Hindlimb muscle (tissue), 1 donor: ENCODE results near the gene TP53I3. TPM values are rescaled to one million over a fixed set of nuclear protein-coding genes. Genes with fewer than 3 reads are reported as not detected.
"Not testable (repeated sequence)": the region's sequence is repeated elsewhere in the genome, so short reads cannot be mapped to it uniquely, and the experiment has no call there.

ENCODE experiments used
- DNase-seq: peaks from one replicate; pipeline ENCODE4 v3.0.0-alpha.2; 2013
- polyA plus RNA-seq: library from polyadenylated mRNA; unstranded; fragments of 120-200 nt; gene quantifications from one replicate; pipeline ENCODE4 v1.2.1, GENCODE V29; 2013; ENCODE audit not compliant: insufficient read length

Gene TP53I3
- polyA plus RNA-seq, 1 donor: 32.6 TPM

- not testable (repeated sequence) for DNase-seq
Measured at GRCh38 chr2:24100732-24101131, 16.1 kb upstream of the TP53I3 start.

DNA sequence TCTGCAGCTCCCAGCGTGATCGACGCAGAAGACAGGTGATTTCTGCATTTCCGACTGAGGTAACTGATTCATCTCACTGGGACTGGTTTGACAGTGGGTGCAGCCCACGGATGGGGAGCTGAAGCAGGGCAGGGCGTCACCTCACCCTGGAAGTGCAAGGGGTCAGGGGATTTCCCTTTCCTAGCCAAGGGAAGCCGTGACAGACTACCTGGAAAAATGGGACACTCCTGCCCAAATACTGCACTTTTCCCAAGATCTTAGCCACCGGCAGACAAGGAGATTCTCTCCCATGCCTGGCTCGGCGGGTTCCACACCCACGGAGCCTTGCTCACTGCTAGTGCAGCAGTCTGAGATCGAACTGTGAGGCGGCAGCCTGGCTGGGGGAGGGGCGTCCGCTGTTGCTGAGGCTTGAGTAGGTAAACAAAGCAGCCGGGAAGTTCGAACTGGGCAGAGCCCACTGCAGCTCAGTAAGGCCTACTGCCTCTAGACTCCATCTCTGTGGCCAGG lies 10.6 kb upstream of the TP53I3 start:
- not testable (repeated sequence) for DNase-seq

GRCh38 chr2:24093270-24093669 lies 8.6 kb upstream of the TP53I3 start:
- DNase-seq: not testable (repeated sequence)

GRCh38 chr2:24088821-24089359 lies 4.3 kb upstream of the TP53I3 start:
- no peak for DNase-seq

DNA sequence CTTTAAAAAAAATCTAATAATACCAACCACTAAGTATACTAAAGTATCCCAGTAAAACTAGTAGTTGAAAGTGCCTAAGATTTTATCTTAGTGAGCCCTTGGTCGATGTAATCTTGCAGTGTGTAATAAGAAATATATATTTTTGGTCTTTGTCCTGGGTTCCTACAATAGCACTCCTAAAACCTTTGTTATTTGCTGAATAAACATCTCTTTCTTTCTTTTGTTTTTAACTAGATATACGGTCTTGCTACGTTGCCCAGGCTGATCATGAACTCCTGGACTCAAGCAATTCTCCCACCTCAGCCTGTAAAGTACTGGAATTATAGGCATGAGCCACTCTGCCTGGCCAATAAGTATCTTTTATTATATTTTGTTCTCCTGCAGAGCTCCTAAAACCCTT lies 2.4 kb upstream of the TP53I3 start:
- DNase-seq: no peak

- no peak for DNase-seq
Measured at GRCh38 chr2:24086241-24086640, 1.6 kb upstream of the TP53I3 start.

GRCh38 chr2:24085200-24085489 lies 511 bp upstream of the TP53I3 start:
- DNase-seq: no peak

DNA sequence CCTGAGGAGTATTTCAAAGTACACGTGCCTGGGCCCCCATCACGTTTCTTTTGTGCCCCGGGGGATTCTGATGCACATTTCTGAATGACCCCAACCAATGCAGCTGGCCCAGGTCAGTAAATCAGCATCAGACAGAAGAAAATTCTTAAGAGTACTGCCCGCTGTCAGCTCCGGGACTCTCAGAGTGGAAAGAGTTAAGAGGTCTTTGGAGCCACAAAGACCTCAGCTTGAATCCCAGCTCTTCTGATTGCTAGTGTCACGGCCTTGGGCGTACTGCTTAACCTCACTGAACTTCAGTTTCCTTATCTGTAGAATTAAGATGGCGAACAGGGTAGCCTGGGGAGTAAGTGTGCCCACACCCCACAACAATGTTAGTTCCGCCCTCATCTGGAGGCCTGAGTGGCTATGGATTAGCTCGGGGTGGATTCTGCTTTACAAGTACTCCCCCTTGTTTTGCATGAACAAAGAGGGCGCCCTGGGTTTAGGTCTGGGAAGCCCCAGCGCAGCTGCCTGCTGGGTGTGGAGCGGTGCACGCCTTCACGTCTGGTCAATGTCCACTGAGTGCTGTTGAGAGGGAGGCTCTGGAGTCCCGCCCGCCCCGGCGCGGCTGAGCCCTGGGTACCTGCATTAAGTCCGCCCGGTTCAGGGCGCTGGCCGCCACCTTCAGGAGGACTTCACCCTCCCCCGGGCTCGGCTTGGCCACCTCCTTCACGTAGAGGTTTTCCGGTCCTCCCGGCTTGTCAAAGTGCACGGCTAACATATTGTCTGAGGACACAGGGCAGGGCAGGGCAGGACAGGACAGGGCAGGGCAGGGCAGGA lies 858 bp downstream of the TP53I3 start:
- peak; percentile 74 for DNase-seq

DNA sequence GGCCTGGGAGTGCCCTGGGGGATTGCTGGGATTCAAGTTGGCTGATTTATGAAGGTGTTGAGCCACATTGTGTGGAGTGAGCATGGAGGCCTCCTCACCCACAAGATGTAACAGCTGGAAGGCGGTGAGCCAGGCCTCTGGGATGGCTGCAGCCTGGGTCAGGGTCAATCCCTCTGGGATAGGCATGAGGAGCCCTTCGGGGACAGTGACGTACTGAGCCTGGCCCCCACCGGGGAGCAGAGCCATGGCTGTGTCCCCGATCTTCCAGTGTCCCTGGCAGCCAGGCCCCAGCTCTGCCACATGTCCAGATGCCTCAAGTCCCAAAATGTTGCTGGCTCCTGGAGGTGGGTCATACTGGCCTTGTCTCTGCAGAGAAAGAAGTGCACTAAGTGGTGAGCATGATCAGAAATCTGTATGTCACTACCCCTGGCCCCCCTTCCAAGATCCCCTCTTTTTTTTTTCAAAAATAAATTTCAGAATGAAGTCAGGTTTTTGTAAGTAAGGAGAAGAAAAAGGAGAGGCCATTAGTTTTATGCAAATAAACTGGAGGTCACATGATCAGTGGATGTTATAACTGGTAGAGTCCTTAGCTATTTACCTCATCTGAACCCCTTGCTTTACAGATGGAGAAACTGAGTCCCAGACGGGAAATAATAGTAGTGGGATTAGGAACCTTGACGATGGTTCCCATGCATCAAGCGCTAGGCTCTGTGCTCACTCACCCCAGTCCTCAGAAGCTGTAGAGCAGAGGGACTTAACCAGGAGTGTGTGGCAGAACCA lies 1.7 kb downstream of the TP53I3 start:
- DNase-seq: no peak

DNA sequence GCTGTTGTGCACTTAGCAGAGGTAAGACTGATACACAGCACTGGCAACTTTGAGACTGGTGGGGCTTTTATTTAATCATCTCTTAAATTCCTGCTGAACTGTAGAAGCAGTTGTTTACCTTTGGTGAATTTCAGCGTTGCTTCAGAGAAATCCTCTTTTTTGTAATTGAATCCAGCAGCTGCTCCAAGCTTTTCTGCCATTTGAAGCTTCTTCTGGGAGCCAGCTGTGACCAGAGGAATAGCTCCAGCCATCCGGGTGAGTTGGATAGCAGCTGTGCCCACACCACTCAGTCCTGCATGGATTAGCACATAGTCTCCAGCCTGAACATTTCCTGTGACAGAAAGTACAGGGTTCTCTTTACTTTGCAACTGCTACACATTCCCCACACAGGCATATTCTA lies 3.9 kb downstream of the TP53I3 start:
- DNase-seq: no peak

DNA sequence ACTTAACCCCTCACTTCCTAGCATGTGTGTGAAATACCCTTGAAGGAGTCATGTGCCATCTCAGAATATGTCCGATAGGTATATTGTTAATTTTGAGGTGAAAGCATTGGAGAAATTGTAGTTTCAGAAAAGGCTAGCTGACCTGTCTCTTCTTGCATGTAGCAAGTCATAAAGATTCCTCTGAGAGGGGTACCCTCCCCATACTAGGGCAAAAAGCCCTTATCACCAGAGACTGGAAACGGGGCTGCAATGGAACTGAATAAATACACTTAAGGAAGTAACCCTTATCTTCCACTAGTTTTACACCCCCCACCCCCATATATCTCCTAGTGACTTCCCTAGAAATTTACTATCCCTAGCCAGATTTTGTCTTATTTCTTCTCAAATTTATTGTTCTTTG lies 6.8 kb downstream of the TP53I3 start:
- DNase-seq: no peak

GRCh38 chr2:24077535-24077877 lies 7.1 kb downstream of the TP53I3 start:
- no peak for DNase-seq

- peak; percentile 23 for DNase-seq
Measured at GRCh38 chr2:24076849-24077534, 7.6 kb downstream of the TP53I3 start.

GRCh38 chr2:24075915-24076848 lies 8.5 kb downstream of the TP53I3 start, which contains the start of gene SF3B6:
SF3B6 (minus strand) TSS chr2:24076326; CDS start chr2:24076229, 97 bp downstream.
- DNase-seq: peak; percentile 96

- DNase-seq: no peak
Measured at GRCh38 chr2:24075259-24075658, 9.4 kb downstream of the TP53I3 start.

DNA sequence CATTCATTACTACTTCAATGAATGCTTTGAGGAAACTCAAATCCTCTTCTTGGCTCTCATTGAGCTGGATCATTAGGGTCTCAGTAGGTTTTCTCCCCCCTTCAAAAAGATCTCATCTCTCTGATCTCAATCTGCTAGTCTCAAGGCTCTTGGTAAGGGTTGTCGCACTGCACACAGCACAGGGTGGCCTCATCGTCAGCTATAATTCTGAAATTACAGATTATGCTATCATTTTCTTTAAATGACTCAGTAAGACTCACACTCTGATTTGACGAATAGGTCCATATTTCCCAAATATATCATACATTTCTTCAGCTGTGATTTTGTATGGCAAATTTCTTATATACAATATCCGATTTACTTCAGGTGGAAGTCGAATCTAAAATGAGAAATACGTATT lies 10.8 kb downstream of the TP53I3 start:
- DNase-seq: no peak

GRCh38 chr2:24072259-24072658 lies 12.4 kb downstream of the TP53I3 start:
- DNase-seq: no peak

GRCh38 chr2:24065341-24065740 lies 19.3 kb downstream of the TP53I3 start:
- DNase-seq: no peak

DNA sequence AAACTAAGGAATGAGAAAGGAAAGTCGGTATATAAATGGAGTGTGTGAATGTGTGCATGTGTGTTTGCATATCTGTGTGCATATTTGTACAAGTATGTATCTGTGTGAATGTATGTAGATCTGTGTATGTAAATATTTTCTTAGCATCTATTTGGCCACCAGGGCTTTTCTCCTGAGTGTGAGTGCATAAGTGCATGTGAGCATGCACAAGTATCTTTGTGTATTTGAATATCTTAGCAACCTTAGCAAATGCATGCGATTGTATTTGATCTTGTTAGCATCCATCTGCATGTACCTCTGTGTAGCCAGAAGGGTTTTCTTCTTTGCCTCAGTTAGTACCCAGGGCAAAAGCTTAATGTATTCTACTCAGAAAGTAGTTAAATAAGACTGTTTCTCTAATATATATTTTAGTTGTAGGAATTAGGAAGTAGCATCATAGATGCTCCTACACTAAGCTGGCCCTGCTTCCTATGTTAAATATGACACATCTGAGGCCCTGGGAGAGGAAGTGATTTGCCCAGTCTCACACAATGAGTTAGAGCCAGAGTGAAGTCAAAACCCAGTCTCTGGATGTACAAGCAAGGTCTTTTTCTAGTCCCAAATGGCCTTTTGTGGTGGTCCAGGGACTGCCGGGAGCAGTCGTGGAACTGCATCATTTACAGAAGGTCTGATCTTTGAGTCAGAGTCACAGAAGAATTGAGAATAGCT lies 25.9 kb downstream of the TP53I3 start:
- no peak for DNase-seq

DNA sequence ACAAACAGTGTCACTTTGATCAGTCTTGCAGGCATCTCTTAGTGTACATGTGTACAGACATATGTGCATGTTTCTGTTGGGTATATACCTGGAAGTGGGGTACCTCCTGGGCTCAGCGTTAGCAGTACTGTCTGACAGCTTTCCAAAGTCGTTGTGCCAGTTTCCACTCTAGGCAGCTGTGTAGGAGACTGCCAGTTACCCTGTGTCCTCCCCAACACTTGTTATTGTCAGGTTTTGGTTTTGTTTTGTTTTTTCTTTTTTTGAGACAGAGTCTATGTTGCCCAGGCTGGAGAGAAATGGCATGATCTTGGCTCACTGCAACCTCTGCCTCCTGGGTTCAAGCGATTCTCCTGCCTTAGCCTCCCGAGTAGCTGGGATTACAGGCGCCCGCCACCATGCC lies 28.9 kb downstream of the TP53I3 start:
- no peak for DNase-seq

DNA sequence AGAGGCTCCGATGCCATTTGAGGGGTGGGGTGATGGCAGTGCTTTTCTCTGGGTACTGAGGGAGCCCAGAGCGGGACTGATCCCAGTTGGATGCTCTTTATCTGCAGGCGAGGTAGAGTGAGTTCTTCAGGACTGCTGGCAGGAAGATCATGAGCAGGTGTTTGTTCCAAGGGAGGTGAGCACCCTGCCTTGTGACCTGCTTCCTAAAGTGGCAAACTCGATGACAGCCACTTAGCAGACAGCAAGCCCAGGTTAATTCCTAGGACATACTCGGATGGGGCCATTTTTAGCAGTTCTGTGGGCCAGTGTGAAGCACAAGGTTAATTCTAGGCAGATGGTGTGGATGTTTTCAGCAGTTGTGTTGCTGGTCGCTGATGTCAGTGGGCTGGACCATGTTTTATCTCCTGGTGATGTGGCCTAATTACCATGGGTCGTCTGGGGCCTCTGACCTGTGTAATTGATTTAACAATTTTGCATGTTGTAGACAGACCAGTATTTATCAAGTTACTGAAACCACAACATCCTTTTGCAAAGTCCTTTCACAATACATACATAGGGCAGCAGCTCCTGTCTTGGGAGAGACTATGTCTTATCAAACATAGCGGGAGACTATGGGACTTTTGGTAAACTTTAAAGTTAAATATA lies 30.1 kb downstream of the TP53I3 start:
- DNase-seq: no peak
